Mesodermal cell (in vitro differentiated cells): ENCODE data around the gene ARV1.
"Not testable (repeated sequence)": the region's sequence is repeated elsewhere in the genome, so short reads cannot be mapped to it uniquely, and the experiment has no call there.

Experiments used
- H3K27ac ChIP-seq: 2 replicates; pipeline ENCODE4 v1.7.0; 2013; ENCODE audit warnings: mild to moderate bottlenecking, low read depth, low read length, moderate library complexity; ENCODE audit not compliant: severe bottlenecking
- H3K36me3 ChIP-seq: 2 replicates; pipeline ENCODE4 v1.7.1; 2013; ENCODE audit warnings: mild to moderate bottlenecking, low read length, moderate library complexity; ENCODE audit not compliant: control insufficient read depth, insufficient read depth
- H3K4me1 ChIP-seq: one replicate; pipeline ENCODE4 v1.7.1; 2013; ENCODE audit warnings: mild to moderate bottlenecking, low read length; ENCODE audit not compliant: insufficient read depth, control insufficient read depth, poor library complexity, severe bottlenecking
- H3K4me3 ChIP-seq: 2 replicates; pipeline ENCODE4 v1.7.0; 2013; ENCODE audit warnings: low read length, control low read depth, mild to moderate bottlenecking; ENCODE audit not compliant: insufficient read depth, poor library complexity, severe bottlenecking; ENCODE audit errors: extremely low read depth
- H3K9me3 ChIP-seq: 2 replicates; pipeline ENCODE4 v1.7.1; 2013; ENCODE audit warnings: mild to moderate bottlenecking, low read length, moderate library complexity; ENCODE audit not compliant: control insufficient read depth
- WGBS, 2 experiments: methylation state at CpG; one replicate each; pipeline ENCODE4 v1.1.5; 2013; ENCODE audit warnings: missing lambda C conversion rate in 2 of 2; ENCODE audit not compliant: insufficient coverage in 2 of 2; 5-methylcytosine and 5-hydroxymethylcytosine counted together

ARV1 gene

GRCh38 chr1:231041719-231042261 is 62.9 kb downstream of the ARV1 start:
- 93 to 100% methylated on average over 4 to 5 of the region's 9 CpGs for WGBS, 2 experiments
- peaks cover 2% of the 10 kb centered on the region for H3K4me1 ChIP-seq
- H3K9me3 ChIP-seq, result no peaks in the 10 kb centered on the region
- H3K4me3 ChIP-seq, result no peak overlapping the region
- H3K36me3 ChIP-seq, result peaks cover 10% of the 10 kb centered on the region
- H3K27ac ChIP-seq, result peak overlapping the region; percentile 1

GRCh38 chr1:231044588-231044987 is 65.7 kb downstream of the ARV1 start:
- Histone ChIP-seq H3K4me3 (no peak overlapping the region), H3K27ac (no peak overlapping the region), H3K36me3 (no peaks in the 10 kb centered on the region), H3K9me3 (no peaks in the 10 kb centered on the region), H3K4me1 (no peaks in the 10 kb centered on the region)
- WGBS, 2 experiments, result 80 to 92% methylated on average over 1 of the region's 1 CpG

- no peak overlapping the region for H3K4me3 ChIP-seq
- no peaks in the 10 kb centered on the region for H3K9me3 ChIP-seq
- no peaks in the 10 kb centered on the region for H3K36me3 ChIP-seq
- no peak overlapping the region for H3K27ac ChIP-seq
- H3K4me1 ChIP-seq, result no peaks in the 10 kb centered on the region
Observed at GRCh38 chr1:231045286-231045685, 66.4 kb downstream of the ARV1 start.

- not testable (repeated sequence) for H3K4me1 ChIP-seq, H3K9me3 ChIP-seq, H3K36me3 ChIP-seq, H3K4me3 ChIP-seq, H3K27ac ChIP-seq
- WGBS, 2 experiments, result 90 to 100% methylated on average over 3 of the region's 10 CpGs
Observed at GRCh38 chr1:231045921-231046729, 67.2 kb downstream of the ARV1 start.

- Histone ChIP-seq H3K4me1 (no peaks in the 10 kb centered on the region), H3K36me3 (no peaks in the 10 kb centered on the region), H3K4me3 (no peak overlapping the region), H3K27ac (no peak overlapping the region), H3K9me3 (no peaks in the 10 kb centered on the region)
- 26 to 45% methylated on average over 1 to 2 of the region's 2 CpGs for WGBS, 2 experiments
Observed at GRCh38 chr1:231046730-231047395, 68.0 kb downstream of the ARV1 start.

GRCh38 chr1:231047529-231047928 is 68.6 kb downstream of the ARV1 start:
- H3K36me3 ChIP-seq, H3K27ac ChIP-seq, H3K4me3 ChIP-seq, H3K9me3 ChIP-seq, H3K4me1 ChIP-seq: not testable (repeated sequence)

- 86 to 92% methylated on average over 4 to 6 of the region's 9 CpGs for WGBS, 2 experiments
Observed at GRCh38 chr1:231048419-231048818, 69.5 kb downstream of the ARV1 start.

GRCh38 chr1:231049121-231049979 is 70.5 kb downstream of the ARV1 start:
- no peak overlapping the region for H3K4me3 ChIP-seq
- H3K4me1 ChIP-seq, result no peaks in the 10 kb centered on the region
- no peak overlapping the region for H3K27ac ChIP-seq
- WGBS, 2 experiments, result 80 to 88% methylated on average over 6 of the region's 10 CpGs
- no peaks in the 10 kb centered on the region for H3K36me3 ChIP-seq
- H3K9me3 ChIP-seq, result no peaks in the 10 kb centered on the region

More at GRCh38 chr1:231048419-231048818, 69.5 kb downstream of the ARV1 start:
- H3K4me3 ChIP-seq, H3K9me3 ChIP-seq, H3K4me1 ChIP-seq, H3K36me3 ChIP-seq, H3K27ac ChIP-seq: not testable (repeated sequence)
